C4-2B (cell line): Measurements from ENCODE around the gene CXCR4.

Experiments used
- H3K27ac ChIP-seq: fragments of 450-650 bp; 2 replicates; pipeline ENCODE4 v1.5.1; 2017
- CTCF ChIP-seq: fragments of 450-650 bp; conservative IDR thresholded peaks from 2 replicates; pipeline ENCODE4 v1.5.1; 2017; ENCODE audit warnings: mild to moderate bottlenecking
- ZFX ChIP-seq: fragments of 450-650 bp; IDR thresholded peaks from 2 replicates; pipeline ENCODE4 v1.6.1; 2017

Gene CXCR4

GRCh38 chr2:136146564-136146963 is 28.6 kb upstream of the CXCR4 start:
- no peak for TF ChIP-seq CTCF
- TF ChIP-seq ZFX = no peak
- no peak overlapping the region for H3K27ac ChIP-seq

- no peak for TF ChIP-seq ZFX
- TF ChIP-seq CTCF = no peak
- no peak overlapping the region for H3K27ac ChIP-seq
Observed at GRCh38 chr2:136143603-136144451, 25.9 kb upstream of the CXCR4 start.

- H3K27ac ChIP-seq = no peak overlapping the region
- TF ChIP-seq ZFX (no peak), CTCF (no peak)
Observed at GRCh38 chr2:136141510-136142149, 23.7 kb upstream of the CXCR4 start.

- no peak overlapping the region for H3K27ac ChIP-seq
- TF ChIP-seq CTCF = no peak
- TF ChIP-seq ZFX = no peak
Observed at GRCh38 chr2:136139631-136140030, 21.7 kb upstream of the CXCR4 start.

- H3K27ac ChIP-seq = no peak overlapping the region
- TF ChIP-seq ZFX = no peak
- TF ChIP-seq CTCF = no peak
Observed at GRCh38 chr2:136137982-136138381, 20.0 kb upstream of the CXCR4 start.

GRCh38 chr2:136136931-136137330 is 19.0 kb upstream of the CXCR4 start:
- TF ChIP-seq ZFX = no peak
- TF ChIP-seq CTCF = no peak
- no peak overlapping the region for H3K27ac ChIP-seq
